Transverse colon (tissue), 4 donors: ENCODE results near the gene PTGES2. TPM values are rescaled to one million over a fixed set of nuclear protein-coding genes. Genes with fewer than 3 reads are reported as not detected.

ENCODE experiments used
- DNase-seq: peaks from one replicate; pipeline ENCODE4 v3.0.0-alpha.2; 2019
- H3K27ac ChIP-seq, 4 donors: fragments of 200-600 bp; sonication (generic); 2 replicates each; pipeline ENCODE4 v1.5.1; 2016 to 2018; ENCODE audit warnings: inconsistent platforms in 4 of 4
- H3K27me3 ChIP-seq: fragments of 200-600 bp; sonication (generic); 2 replicates; pipeline ENCODE4 v1.5.1; 2017; ENCODE audit warnings: inconsistent platforms
- H3K36me3 ChIP-seq, 4 donors: fragments of 200-600 bp; sonication (generic); 2 replicates each; pipeline ENCODE4 v1.5.1; 2017 to 2019; ENCODE audit warnings: inconsistent platforms in 4 of 4
- H3K4me1 ChIP-seq, 4 donors: fragments of 200-600 bp; sonication (generic); 2 replicates each; pipeline ENCODE4 v1.5.1; 2017 to 2020; ENCODE audit warnings: inconsistent platforms in 4 of 4
- H3K4me3 ChIP-seq, 4 donors: fragments of 200-600 bp; sonication (generic); 1 replicate in 1 of 4; 2 replicates in 3 of 4; pipeline versions ENCODE4 v1.5.1 to v1.6.1; 2017 to 2019; ENCODE audit warnings: inconsistent platforms in 4 of 4
- H3K9me3 ChIP-seq, 2 donors: fragments of 200-600 bp; sonication (generic); 2 replicates each; pipeline ENCODE4 v1.5.1; 2017 to 2019; ENCODE audit warnings: inconsistent platforms in 2 of 2
- CTCF ChIP-seq, 5 experiments: fragments of 200-600 bp in 3 of 5; fragments of 450-650 bp in 2 of 5; sonication (generic) in 3 of 5; IDR thresholded peaks; 1 replicate in 2 of 5; 2 replicates in 3 of 5; pipeline ENCODE4 v1.5.1; 2016 to 2017; ENCODE audit warnings: antibody characterized with exemption in 5 of 5, inconsistent platforms in 3 of 5, mild to moderate bottlenecking in 2 of 5, moderate library complexity in 1 of 5
- EP300 ChIP-seq: sonication (generic); formaldehyde crosslinking; IDR thresholded peaks from one replicate; pipeline ENCODE4 v1.6.1; 2017; ENCODE audit warnings: antibody characterized with exemption, low read depth
- POLR2A ChIP-seq: fragments of 450-650 bp; IDR thresholded peaks from one replicate; pipeline ENCODE4 v1.6.1; 2016; ENCODE audit warnings: antibody characterized with exemption, mild to moderate bottlenecking, moderate library complexity
- POLR2AphosphoS5 ChIP-seq, 3 donors: sonication (generic); formaldehyde crosslinking; IDR thresholded peaks; one replicate each; pipeline ENCODE4 v1.6.1; 2016; ENCODE audit warnings: antibody characterized with exemption in 3 of 3
- WGBS, 2 donors: methylation state at CpG; one replicate each; pipeline ENCODE4 v1.1.5; 2018; ENCODE audit warnings: low coverage in 1 of 2; 5-methylcytosine and 5-hydroxymethylcytosine counted together
- in situ Hi-C, 4 donors: fragments of 200-750 bp; cut with MboI; loops; one replicate each; pipeline versions ENCODE4 v1.15.0 to v1.15.1; 2017; ENCODE audit warnings: low sequenced_read_pairs in 3 of 4, low pct_ligation_motif_present in 1 of 4, low pct_unique_long_range_greater_than_20kb in 1 of 4
- intact Hi-C: fragments of 100-400 bp; cut with DNase I; formaldehyde crosslinking; loops from one replicate; pipeline ENCODE4 v1.15.1; 2023; ENCODE audit warnings: low total_unique reads
- total RNA-seq, 4 donors: library from RNA; depleted of rRNA; stranded (reverse); fragments of >200 nt; gene quantifications; one replicate each; pipeline ENCODE4 v1.1.0, GENCODE V29; 2016

PTGES2 gene
- total RNA-seq, 4 donors from 2014 or later = 109 to 434 (median 164) TPM

DNA sequence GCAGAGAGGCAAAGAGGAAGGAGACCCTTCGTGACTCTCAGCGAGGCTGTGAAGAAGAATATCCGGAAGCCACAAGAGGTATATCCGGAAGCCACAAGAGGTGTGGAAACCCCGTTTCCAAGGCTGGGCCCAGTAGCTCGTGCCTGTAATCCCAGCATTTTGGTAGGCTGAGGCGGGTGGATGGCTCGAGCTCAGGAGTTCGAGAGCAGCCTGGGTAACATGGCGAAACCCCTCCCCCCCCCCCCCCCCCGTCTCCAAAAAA is 31.9 kb upstream of the PTGES2 start:
- Histone ChIP-seq H3K36me3 (peaks cover 0 to 4% (median 0%) of the 10 kb centered on the region in 4 donors), H3K4me1 (peaks cover 0 to 17% (median 11%) of the 10 kb centered on the region in 4 donors), H3K9me3 (no peaks in the 10 kb centered on the region), H3K27ac (peak overlapping the region; percentile 81 to 87 (median 84)), H3K27me3 (no peaks in the 10 kb centered on the region), H3K4me3 (peak overlapping the region; percentile 22 to 77 (median 72))
- TF ChIP-seq EP300 (no peak), CTCF (IDR thresholded peaks at IDR 0.05) (no peak), POLR2AphosphoS5 (IDR thresholded peaks at IDR 0.05) (no peak), POLR2A (no peak)
- intact Hi-C loops = no loop called here
- in situ Hi-C loops = no loop called here
- no peak for DNase-seq
- WGBS, 2 donors = 17% methylated on average over 10 of the region's 11 CpGs; no CpG with 5 or more reads in 1 of the 2 donors

- 83 to 100% methylated on average over 1 to 7 of the region's 7 CpGs for WGBS, 2 donors
- TF ChIP-seq CTCF (IDR thresholded peaks at IDR 0.05) (no peak), POLR2AphosphoS5 (IDR thresholded peaks at IDR 0.05) (no peak), EP300 (no peak), POLR2A (no peak)
- Histone ChIP-seq H3K27ac (no peak overlapping the region), H3K36me3 (no peaks in the 10 kb centered on the region), H3K27me3 (no peaks in the 10 kb centered on the region), H3K9me3 (no peaks in the 10 kb centered on the region), H3K4me1 (peaks cover 0 to 13% (median 9%) of the 10 kb centered on the region in 4 donors), H3K4me3 (no peak overlapping the region)
- DNase-seq = no peak
- in situ Hi-C loops (no loop called here), intact Hi-C loops (no loop called here)
Observed at GRCh38 chr9:128155736-128156500, 28.4 kb upstream of the PTGES2 start.

DNA sequence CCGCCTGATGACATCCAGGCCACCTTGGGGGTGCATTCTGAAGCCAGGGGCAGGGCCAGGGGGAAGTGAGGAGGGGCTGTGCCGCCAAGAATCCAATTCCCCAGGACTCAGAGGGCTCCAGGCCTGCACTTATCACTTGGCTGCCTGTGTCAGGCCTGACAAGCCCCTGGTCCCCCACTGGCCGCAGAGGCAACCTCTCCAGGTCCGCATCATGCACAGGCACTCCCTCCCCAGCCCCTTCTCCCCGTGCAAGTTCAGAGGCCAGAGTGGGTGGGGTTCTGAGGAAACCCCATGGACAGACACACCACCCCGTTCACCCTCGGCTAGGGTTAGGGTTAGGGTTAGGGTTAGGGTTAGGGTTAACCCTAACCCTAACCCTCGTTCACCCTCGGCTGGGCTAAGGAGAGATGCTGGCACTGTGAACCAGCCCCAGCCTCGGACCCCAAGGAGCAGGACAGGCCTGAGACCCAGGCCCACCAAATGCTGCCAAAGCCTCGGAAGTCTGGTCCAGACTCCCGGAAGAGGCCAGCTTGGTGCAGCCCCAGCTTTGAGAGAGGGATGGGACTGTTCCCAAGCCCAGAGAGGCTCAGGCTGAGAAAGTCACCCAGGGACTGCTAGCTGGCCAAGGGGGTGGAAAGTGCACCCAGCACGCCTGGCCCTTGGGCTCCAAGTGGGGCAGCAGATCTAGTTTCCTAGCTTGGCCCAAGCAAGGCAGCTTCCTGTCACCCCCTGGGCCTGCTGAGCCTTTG is 26.6 kb upstream of the PTGES2 start:
- DNase-seq = no peak
- no peaks in the 10 kb centered on the region for H3K36me3 ChIP-seq
- peaks cover 2 to 14% (median 10%) of the 10 kb centered on the region in 4 donors for H3K4me1 ChIP-seq
- TF ChIP-seq CTCF (IDR thresholded peaks at IDR 0.05) = no peak
- no peak for TF ChIP-seq POLR2AphosphoS5 (IDR thresholded peaks at IDR 0.05)
- TF ChIP-seq POLR2A = no peak
- no peak for TF ChIP-seq EP300
- WGBS, 2 donors = 83% methylated on average over 11 of the region's 13 CpGs; no CpG with 5 or more reads in 1 of the 2 donors
- in situ Hi-C loops (no loop called here), intact Hi-C loops (no loop called here)
- H3K9me3 ChIP-seq = no peaks in the 10 kb centered on the region
- no peak overlapping the region for H3K4me3 ChIP-seq
- H3K27ac ChIP-seq = no peak overlapping the region
- H3K27me3 ChIP-seq = no peaks in the 10 kb centered on the region

DNA sequence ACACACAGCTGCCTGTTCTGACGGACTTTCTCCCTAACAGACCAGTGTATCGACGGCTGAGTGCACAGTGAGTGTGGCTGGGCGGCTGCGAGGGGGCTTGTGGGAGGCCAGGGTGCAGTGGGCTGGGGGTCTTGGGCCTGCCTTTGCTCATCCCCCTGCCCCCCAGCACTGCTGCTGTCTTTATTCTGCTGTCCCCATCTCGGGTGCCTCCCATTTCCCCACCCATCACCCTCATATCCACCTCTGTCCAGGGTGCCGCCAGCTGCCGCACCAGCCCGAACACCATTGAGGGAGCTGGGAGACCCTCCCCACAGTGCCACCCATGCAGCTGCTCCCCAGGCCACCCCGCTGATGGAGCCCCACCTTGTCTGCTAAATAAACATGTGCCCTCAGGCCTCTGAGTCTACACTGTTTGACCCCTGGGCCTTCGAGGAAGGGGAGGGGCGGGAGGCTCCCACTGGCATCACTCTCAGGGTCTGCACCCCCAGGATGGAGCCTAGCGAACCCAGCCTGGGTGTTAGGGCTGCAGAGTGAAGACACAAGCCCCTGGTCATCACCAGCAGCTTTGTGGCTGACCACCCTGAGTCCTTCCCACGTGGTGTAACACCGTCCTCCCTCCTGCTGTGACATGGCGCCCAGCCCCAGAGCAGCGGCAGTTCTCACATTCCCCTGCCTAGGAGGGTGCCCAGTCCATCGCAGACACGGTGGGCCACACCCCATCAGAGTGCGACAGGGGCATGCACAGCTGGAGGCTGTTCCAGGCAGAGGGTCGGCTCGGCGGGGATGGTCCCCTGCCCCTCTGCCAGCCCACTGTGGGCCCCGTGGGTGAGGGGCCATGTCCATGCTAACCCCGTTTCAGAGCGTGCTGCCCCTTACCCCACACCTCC is 25.8 kb upstream of the PTGES2 start:
- Histone ChIP-seq H3K36me3 (no peaks in the 10 kb centered on the region), H3K27me3 (no peaks in the 10 kb centered on the region), H3K27ac (no peak overlapping the region), H3K4me3 (no peak overlapping the region), H3K9me3 (no peaks in the 10 kb centered on the region), H3K4me1 (peaks cover 7 to 18% (median 15%) of the 10 kb centered on the region in 4 donors)
- intact Hi-C loops = no loop called here
- 87% methylated on average over 24 of the region's 26 CpGs; no CpG with 5 or more reads in 1 of the 2 donors for WGBS, 2 donors
- TF ChIP-seq POLR2A = no peak
- no peak for TF ChIP-seq EP300
- TF ChIP-seq CTCF (IDR thresholded peaks at IDR 0.05) = no peak
- no peak for TF ChIP-seq POLR2AphosphoS5 (IDR thresholded peaks at IDR 0.05)
- no peak for DNase-seq
- in situ Hi-C loops = no loop called here
